HUES48 (cell line): ENCODE results near the gene NPDC1.

Source experiments
- H3K27ac ChIP-seq: one replicate; pipeline ENCODE4 v1.7.0; 2013; ENCODE audit warnings: low read depth, low read length, inconsistent platforms
- H3K27me3 ChIP-seq: 2 replicates; pipeline ENCODE4 v1.6.1; 2013; ENCODE audit warnings: mild to moderate bottlenecking, low read length; ENCODE audit not compliant: control insufficient read depth, insufficient read depth
- H3K36me3 ChIP-seq: 2 replicates; pipeline ENCODE4 v1.6.1; 2013; ENCODE audit warnings: low read length; ENCODE audit not compliant: control insufficient read depth, insufficient read depth
- H3K4me1 ChIP-seq: 2 replicates; pipeline ENCODE4 v1.6.1; 2013; ENCODE audit warnings: mild to moderate bottlenecking, low read length; ENCODE audit not compliant: control insufficient read depth, insufficient read depth
- H3K4me3 ChIP-seq: 2 replicates; pipeline ENCODE4 v1.5.1; 2013; ENCODE audit warnings: mild to moderate bottlenecking, low read depth, low read length
- H3K9ac ChIP-seq: 2 replicates; pipeline ENCODE4 v1.6.1; 2013; ENCODE audit warnings: mild to moderate bottlenecking, low read depth, low read length, moderate library complexity
- H3K9me3 ChIP-seq: 2 replicates; pipeline ENCODE4 v1.6.1; 2013; ENCODE audit warnings: low read length; ENCODE audit not compliant: control insufficient read depth, insufficient read depth

The NPDC1 gene

GRCh38 chr9:137054932-137055384 lies 9.0 kb upstream of the NPDC1 start:
- H3K4me1 ChIP-seq: peaks cover 3% of the 10 kb centered on the region
- no peak overlapping the region for H3K9ac ChIP-seq

GRCh38 chr9:137053944-137054931 lies 8.3 kb upstream of the NPDC1 start, which contains the start of gene ENTPD2:
ENTPD2 (minus strand) TSS chr9:137054061; CDS start chr9:137053997, 64 bp downstream.
- Histone ChIP-seq H3K9me3 (no peaks in the 10 kb centered on the region), H3K4me1 (peaks cover 3% of the 10 kb centered on the region), H3K4me3 (peak within 1 kb of the TSS; percentile 55), H3K27ac (no peak within 1 kb of the TSS), H3K9ac (no peak within 1 kb of the TSS), H3K36me3 (no peaks in the 10 kb centered on the region), H3K27me3 (peaks cover 63% of the 10 kb centered on the region)

More at GRCh38 chr9:137054932-137055384, 9.0 kb upstream of the NPDC1 start:
- Histone ChIP-seq H3K27ac (no peak overlapping the region), H3K9me3 (no peaks in the 10 kb centered on the region), H3K4me3 (no peak overlapping the region), H3K36me3 (no peaks in the 10 kb centered on the region), H3K27me3 (peaks cover 56% of the 10 kb centered on the region)

- Histone ChIP-seq H3K4me3 (peak overlapping the region; percentile 55), H3K4me1 (peaks cover 3% of the 10 kb centered on the region), H3K9ac (no peak overlapping the region), H3K36me3 (no peaks in the 10 kb centered on the region), H3K9me3 (no peaks in the 10 kb centered on the region), H3K27ac (no peak overlapping the region), H3K27me3 (peaks cover 68% of the 10 kb centered on the region)
Observed at GRCh38 chr9:137052998-137053943, 7.3 kb upstream of the NPDC1 start.

- H3K27ac ChIP-seq: no peak overlapping the region
- no peaks in the 10 kb centered on the region for H3K9me3 ChIP-seq
- no peaks in the 10 kb centered on the region for H3K36me3 ChIP-seq
- no peak overlapping the region for H3K9ac ChIP-seq
- H3K27me3 ChIP-seq: peaks cover 77% of the 10 kb centered on the region
- peaks cover 3% of the 10 kb centered on the region for H3K4me1 ChIP-seq
- no peak overlapping the region for H3K4me3 ChIP-seq
Observed at GRCh38 chr9:137052293-137052692, 6.3 kb upstream of the NPDC1 start.

GRCh38 chr9:137051145-137051724 lies 5.3 kb upstream of the NPDC1 start:
- H3K4me1 ChIP-seq: peaks cover 3% of the 10 kb centered on the region
- no peaks in the 10 kb centered on the region for H3K36me3 ChIP-seq
- no peak overlapping the region for H3K9ac ChIP-seq
- no peaks in the 10 kb centered on the region for H3K9me3 ChIP-seq
- H3K4me3 ChIP-seq: no peak overlapping the region
- peaks cover 84% of the 10 kb centered on the region for H3K27me3 ChIP-seq
- H3K27ac ChIP-seq: no peak overlapping the region

- H3K4me3 ChIP-seq: no peak overlapping the region
- no peak overlapping the region for H3K9ac ChIP-seq
- no peak overlapping the region for H3K27ac ChIP-seq
- H3K27me3 ChIP-seq: peaks cover 83% of the 10 kb centered on the region
- H3K9me3 ChIP-seq: no peaks in the 10 kb centered on the region
- peaks cover 3% of the 10 kb centered on the region for H3K4me1 ChIP-seq
- H3K36me3 ChIP-seq: no peaks in the 10 kb centered on the region
Observed at GRCh38 chr9:137050570-137050969, 4.6 kb upstream of the NPDC1 start.

- Histone ChIP-seq H3K27me3 (peaks cover 83% of the 10 kb centered on the region), H3K9me3 (no peaks in the 10 kb centered on the region), H3K9ac (no peak overlapping the region), H3K4me1 (peaks cover 5% of the 10 kb centered on the region; the same call in 1 of the 2 replicates), H3K36me3 (no peaks in the 10 kb centered on the region), H3K27ac (no peak overlapping the region), H3K4me3 (no peak overlapping the region)
Observed at GRCh38 chr9:137049544-137050449, 3.8 kb upstream of the NPDC1 start.

GRCh38 chr9:137048655-137049543 lies 2.9 kb upstream of the NPDC1 start:
- H3K4me1 ChIP-seq: peaks cover 5% of the 10 kb centered on the region; the same call in 1 of the 2 replicates

More at GRCh38 chr9:137048655-137049543, 2.9 kb upstream of the NPDC1 start:
- Histone ChIP-seq H3K36me3 (no peaks in the 10 kb centered on the region), H3K4me3 (no peak overlapping the region; the same call in 1 of the 2 replicates), H3K9me3 (no peaks in the 10 kb centered on the region), H3K9ac (no peak overlapping the region), H3K27ac (no peak overlapping the region), H3K27me3 (peaks cover 78% of the 10 kb centered on the region)
